ENCODE data around the gene SLC25A26. TPM values are rescaled to one million over a fixed set of nuclear protein-coding genes. Genes with fewer than 3 reads are reported as not detected.

SLC25A26 gene
- total RNA-seq, 1 donor from 2014 or later, result 18.0 TPM

GRCh38 chr3:66227051-66227450 lies 6.2 kb downstream of the SLC25A26 start:
- H3K27me3 ChIP-seq, result no peaks in the 10 kb centered on the region
- DNase-seq (no peak), ATAC-seq (no peak)
- no peak overlapping the region for H3K27ac ChIP-seq
- no peak for TF ChIP-seq CTCF (IDR thresholded peaks at IDR 0.05)
- H3K4me3 ChIP-seq, result no peak overlapping the region
- H3K4me1 ChIP-seq, result no peaks in the 10 kb centered on the region
- no peaks in the 10 kb centered on the region for H3K36me3 ChIP-seq
- no peaks in the 10 kb centered on the region for H3K9me3 ChIP-seq
- intact Hi-C loops (cut with DNase I), result no loop called here

- ATAC-seq (no peak), DNase-seq (no peak)
- no peaks in the 10 kb centered on the region for H3K27me3 ChIP-seq
- no peaks in the 10 kb centered on the region for H3K36me3 ChIP-seq
- no peak overlapping the region for H3K4me3 ChIP-seq
- intact Hi-C loops (cut with DNase I), result no loop called here
- no peak overlapping the region for H3K27ac ChIP-seq
- no peak for TF ChIP-seq CTCF (IDR thresholded peaks at IDR 0.05)
- H3K4me1 ChIP-seq, result no peaks in the 10 kb centered on the region
- no peaks in the 10 kb centered on the region for H3K9me3 ChIP-seq
These were observed 7.1 kb downstream of the SLC25A26 start for GRCh38 chr3:66227915-66228314.

GRCh38 chr3:66228707-66229106 lies 7.9 kb downstream of the SLC25A26 start:
- Histone ChIP-seq H3K4me1 (no peaks in the 10 kb centered on the region), H3K4me3 (no peak overlapping the region), H3K27me3 (no peaks in the 10 kb centered on the region), H3K36me3 (no peaks in the 10 kb centered on the region), H3K9me3 (no peaks in the 10 kb centered on the region), H3K27ac (no peak overlapping the region)
- DNase-seq, result no peak
- intact Hi-C loops (cut with DNase I), result no loop called here
- no peak for TF ChIP-seq CTCF (IDR thresholded peaks at IDR 0.05)
- no peak for ATAC-seq

GRCh38 chr3:66229931-66230330 lies 9.1 kb downstream of the SLC25A26 start:
- DNase-seq (no peak), ATAC-seq (no peak)
- H3K27me3 ChIP-seq, result no peaks in the 10 kb centered on the region
- no peak overlapping the region for H3K4me3 ChIP-seq
- H3K9me3 ChIP-seq, result no peaks in the 10 kb centered on the region
- no peak for TF ChIP-seq CTCF (IDR thresholded peaks at IDR 0.05)
- H3K27ac ChIP-seq, result no peak overlapping the region
- intact Hi-C loops (cut with DNase I), result no loop called here
- H3K4me1 ChIP-seq, result no peaks in the 10 kb centered on the region
- H3K36me3 ChIP-seq, result no peaks in the 10 kb centered on the region

- H3K36me3 ChIP-seq, result no peaks in the 10 kb centered on the region
- no peak overlapping the region for H3K27ac ChIP-seq
- H3K9me3 ChIP-seq, result no peaks in the 10 kb centered on the region
- no peak for TF ChIP-seq CTCF (IDR thresholded peaks at IDR 0.05)
- H3K27me3 ChIP-seq, result no peaks in the 10 kb centered on the region
- DNase-seq, result no peak
- no peaks in the 10 kb centered on the region for H3K4me1 ChIP-seq
- intact Hi-C loops (cut with DNase I), result no loop called here
- no peak overlapping the region for H3K4me3 ChIP-seq
- ATAC-seq, result no peak
These were observed 12.2 kb downstream of the SLC25A26 start for GRCh38 chr3:66233033-66233432.

GRCh38 chr3:66236281-66236680 lies 15.5 kb downstream of the SLC25A26 start:
- no peak overlapping the region for H3K27ac ChIP-seq
- H3K9me3 ChIP-seq, result no peaks in the 10 kb centered on the region
- intact Hi-C loops (cut with DNase I), result no loop called here
- no peak overlapping the region for H3K4me3 ChIP-seq
- no peaks in the 10 kb centered on the region for H3K4me1 ChIP-seq
- no peak for TF ChIP-seq CTCF (IDR thresholded peaks at IDR 0.05)
- no peaks in the 10 kb centered on the region for H3K36me3 ChIP-seq
- ATAC-seq, result no peak
- no peak for DNase-seq
- no peaks in the 10 kb centered on the region for H3K27me3 ChIP-seq
